SK-N-SH (cell line): ENCODE results near the gene ASTN2.

ENCODE experiments used
- ELF1 ChIP-seq: IDR thresholded peaks from 2 replicates; pipeline ENCODE4 v1.4.0; 2012
- EZH2phosphoT487 ChIP-seq: fragments of 200-600 bp; sonication (generic); IDR thresholded peaks from 2 replicates; pipeline ENCODE4 v1.6.1; 2017; ENCODE audit warnings: low read depth, mixed run types, mild to moderate bottlenecking, antibody characterized with exemption, moderate library complexity, borderline replicate concordance
- FOXJ3 ChIP-seq: sonication (generic); formaldehyde crosslinking; IDR thresholded peaks from 2 replicates; pipeline ENCODE4 v1.5.1; 2020; ENCODE audit warnings: mild to moderate bottlenecking, missing genetic modification reagents
- FOXM1 ChIP-seq: IDR thresholded peaks from 2 replicates; pipeline ENCODE4 v1.4.0; 2012; ENCODE audit warnings: low read depth, mild to moderate bottlenecking
- GABPA ChIP-seq: IDR thresholded peaks from 2 replicates; pipeline ENCODE4 v1.4.0; 2012; ENCODE audit warnings: low read depth, mild to moderate bottlenecking
- MXI1 ChIP-seq: IDR thresholded peaks from 2 replicates; pipeline ENCODE4 v1.6.1; 2012; ENCODE audit warnings: mild to moderate bottlenecking, low read depth, low read length, improper control_type of control experiment
- POLR2AphosphoS5 ChIP-seq: IDR thresholded peaks from 2 replicates; pipeline ENCODE4 v1.6.1; 2012; ENCODE audit warnings: low read depth, low read length
- RCOR1 ChIP-seq: fragments of 150-350 bp; IDR thresholded peaks from 2 replicates; pipeline ENCODE4 v1.6.1; 2017; ENCODE audit warnings: antibody characterized with exemption, low read length
- SIN3A ChIP-seq: IDR thresholded peaks from 2 replicates; pipeline ENCODE4 v1.6.1; 2012; ENCODE audit warnings: low read depth, mild to moderate bottlenecking, low read length, moderate library complexity, borderline replicate concordance
- TF ChIP-seq, protein P1 (sequence below): fragments of 200-600 bp; sonication (generic); IDR thresholded peaks from 2 replicates; pipeline ENCODE4 v1.6.1; 2017; ENCODE audit warnings: antibody characterized with exemption, mild to moderate bottlenecking, moderate library complexity
- TF ChIP-seq, protein P2 (sequence below): IDR thresholded peaks from 2 replicates; pipeline ENCODE4 v1.6.1; 2012; ENCODE audit warnings: mild to moderate bottlenecking, low read depth, low read length, moderate library complexity
- TF ChIP-seq, protein P3 (sequence below): IDR thresholded peaks from 2 replicates; pipeline ENCODE4 v1.4.0; 2012; ENCODE audit warnings: low read depth, borderline replicate concordance

GRCh38 chr9:116873491-116873890, 541.4 kb downstream of the ASTN2 start:
- TF ChIP-seq POLR2AphosphoS5 (no peak), RCOR1 (no peak), FOXJ3 (CRISPR knock-in tag) (no peak), EZH2phosphoT487 (no peak), ELF1 (no peak), GABPA (no peak), SIN3A (no peak), FOXM1 (no peak), MXI1 (no peak)
- TF ChIP-seq, protein P1, sequence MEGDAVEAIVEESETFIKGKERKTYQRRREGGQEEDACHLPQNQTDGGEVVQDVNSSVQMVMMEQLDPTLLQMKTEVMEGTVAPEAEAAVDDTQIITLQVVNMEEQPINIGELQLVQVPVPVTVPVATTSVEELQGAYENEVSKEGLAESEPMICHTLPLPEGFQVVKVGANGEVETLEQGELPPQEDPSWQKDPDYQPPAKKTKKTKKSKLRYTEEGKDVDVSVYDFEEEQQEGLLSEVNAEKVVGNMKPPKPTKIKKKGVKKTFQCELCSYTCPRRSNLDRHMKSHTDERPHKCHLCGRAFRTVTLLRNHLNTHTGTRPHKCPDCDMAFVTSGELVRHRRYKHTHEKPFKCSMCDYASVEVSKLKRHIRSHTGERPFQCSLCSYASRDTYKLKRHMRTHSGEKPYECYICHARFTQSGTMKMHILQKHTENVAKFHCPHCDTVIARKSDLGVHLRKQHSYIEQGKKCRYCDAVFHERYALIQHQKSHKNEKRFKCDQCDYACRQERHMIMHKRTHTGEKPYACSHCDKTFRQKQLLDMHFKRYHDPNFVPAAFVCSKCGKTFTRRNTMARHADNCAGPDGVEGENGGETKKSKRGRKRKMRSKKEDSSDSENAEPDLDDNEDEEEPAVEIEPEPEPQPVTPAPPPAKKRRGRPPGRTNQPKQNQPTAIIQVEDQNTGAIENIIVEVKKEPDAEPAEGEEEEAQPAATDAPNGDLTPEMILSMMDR, result no peak
- TF ChIP-seq, protein P2, sequence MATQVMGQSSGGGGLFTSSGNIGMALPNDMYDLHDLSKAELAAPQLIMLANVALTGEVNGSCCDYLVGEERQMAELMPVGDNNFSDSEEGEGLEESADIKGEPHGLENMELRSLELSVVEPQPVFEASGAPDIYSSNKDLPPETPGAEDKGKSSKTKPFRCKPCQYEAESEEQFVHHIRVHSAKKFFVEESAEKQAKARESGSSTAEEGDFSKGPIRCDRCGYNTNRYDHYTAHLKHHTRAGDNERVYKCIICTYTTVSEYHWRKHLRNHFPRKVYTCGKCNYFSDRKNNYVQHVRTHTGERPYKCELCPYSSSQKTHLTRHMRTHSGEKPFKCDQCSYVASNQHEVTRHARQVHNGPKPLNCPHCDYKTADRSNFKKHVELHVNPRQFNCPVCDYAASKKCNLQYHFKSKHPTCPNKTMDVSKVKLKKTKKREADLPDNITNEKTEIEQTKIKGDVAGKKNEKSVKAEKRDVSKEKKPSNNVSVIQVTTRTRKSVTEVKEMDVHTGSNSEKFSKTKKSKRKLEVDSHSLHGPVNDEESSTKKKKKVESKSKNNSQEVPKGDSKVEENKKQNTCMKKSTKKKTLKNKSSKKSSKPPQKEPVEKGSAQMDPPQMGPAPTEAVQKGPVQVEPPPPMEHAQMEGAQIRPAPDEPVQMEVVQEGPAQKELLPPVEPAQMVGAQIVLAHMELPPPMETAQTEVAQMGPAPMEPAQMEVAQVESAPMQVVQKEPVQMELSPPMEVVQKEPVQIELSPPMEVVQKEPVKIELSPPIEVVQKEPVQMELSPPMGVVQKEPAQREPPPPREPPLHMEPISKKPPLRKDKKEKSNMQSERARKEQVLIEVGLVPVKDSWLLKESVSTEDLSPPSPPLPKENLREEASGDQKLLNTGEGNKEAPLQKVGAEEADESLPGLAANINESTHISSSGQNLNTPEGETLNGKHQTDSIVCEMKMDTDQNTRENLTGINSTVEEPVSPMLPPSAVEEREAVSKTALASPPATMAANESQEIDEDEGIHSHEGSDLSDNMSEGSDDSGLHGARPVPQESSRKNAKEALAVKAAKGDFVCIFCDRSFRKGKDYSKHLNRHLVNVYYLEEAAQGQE, result no peak
- TF ChIP-seq, protein P3, sequence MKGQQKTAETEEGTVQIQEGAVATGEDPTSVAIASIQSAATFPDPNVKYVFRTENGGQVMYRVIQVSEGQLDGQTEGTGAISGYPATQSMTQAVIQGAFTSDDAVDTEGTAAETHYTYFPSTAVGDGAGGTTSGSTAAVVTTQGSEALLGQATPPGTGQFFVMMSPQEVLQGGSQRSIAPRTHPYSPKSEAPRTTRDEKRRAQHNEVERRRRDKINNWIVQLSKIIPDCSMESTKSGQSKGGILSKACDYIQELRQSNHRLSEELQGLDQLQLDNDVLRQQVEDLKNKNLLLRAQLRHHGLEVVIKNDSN, result no peak
